COLO829 (cell line): ENCODE measurements around the gene PTGFRN.
"Not testable (repeated sequence)": the region's sequence is repeated elsewhere in the genome, so short reads cannot be mapped to it uniquely, and the experiment has no call there.

Source experiments
- DNase-seq: peaks from one replicate; pipeline ENCODE4 v3.0.0; 2012; ENCODE audit warnings: low spot score

PTGFRN gene

DNA sequence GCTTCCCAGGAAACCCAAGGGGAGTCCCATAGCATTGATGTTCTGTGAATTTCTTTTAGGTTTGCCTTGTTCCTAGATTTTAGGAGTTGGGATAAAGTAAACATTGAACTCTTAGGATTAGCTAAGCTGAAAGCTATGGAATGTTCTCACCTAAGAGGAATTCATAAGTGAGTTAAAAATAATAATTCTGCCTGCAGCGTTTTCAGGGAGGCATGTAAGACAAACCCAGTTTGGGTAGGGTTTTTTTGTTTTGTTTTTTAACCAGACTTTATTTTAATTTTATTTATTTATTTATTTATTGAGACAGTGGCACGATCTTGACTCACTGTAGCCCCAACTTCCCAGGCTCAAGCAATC, 62.9 kb downstream of the PTGFRN start:
- no peak for DNase-seq

DNA sequence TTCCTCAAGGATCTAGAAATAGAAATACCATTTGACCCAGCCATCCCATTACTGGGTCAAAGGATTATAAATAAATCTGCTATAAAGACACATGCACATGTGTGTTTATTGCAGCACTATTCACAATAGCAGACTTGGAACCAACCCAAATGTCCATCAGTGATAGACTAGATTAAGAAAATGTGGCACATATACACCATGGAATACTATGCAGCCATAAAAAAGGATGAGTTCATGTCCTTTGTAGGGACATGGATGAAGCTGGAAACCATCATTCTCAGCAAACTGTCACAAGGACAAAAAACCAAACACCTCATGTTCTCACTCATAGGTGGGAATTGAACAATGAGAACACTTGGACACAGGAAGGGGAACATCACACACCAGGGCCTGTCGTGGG, 70.6 kb downstream of the PTGFRN start:
- not testable (repeated sequence) for DNase-seq

DNA sequence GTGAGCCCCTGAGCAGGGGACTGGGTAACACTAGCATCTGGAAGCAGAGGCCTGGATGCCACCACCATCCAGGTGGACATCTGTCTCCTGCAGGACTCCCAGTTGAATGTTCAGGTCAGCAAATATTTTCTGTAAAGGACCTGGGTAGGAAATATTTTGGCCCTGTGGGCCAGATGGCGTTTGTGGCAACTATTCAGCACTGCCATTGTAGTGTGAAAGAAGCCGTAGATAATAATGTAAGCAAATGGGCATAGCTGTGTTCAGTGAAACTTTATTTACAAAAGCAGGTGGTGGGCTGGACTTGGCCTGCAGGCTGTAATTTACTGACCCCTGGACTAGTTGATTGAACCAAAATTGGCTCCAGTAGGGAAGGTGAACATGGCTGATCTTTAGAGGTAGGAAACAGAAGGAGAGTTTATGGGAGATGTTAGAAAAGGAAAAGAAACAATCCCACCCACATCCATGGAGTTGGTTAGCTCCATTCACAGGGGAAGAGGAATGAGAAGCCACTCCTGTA, 71.9 kb downstream of the PTGFRN start:
- no peak for DNase-seq

DNA sequence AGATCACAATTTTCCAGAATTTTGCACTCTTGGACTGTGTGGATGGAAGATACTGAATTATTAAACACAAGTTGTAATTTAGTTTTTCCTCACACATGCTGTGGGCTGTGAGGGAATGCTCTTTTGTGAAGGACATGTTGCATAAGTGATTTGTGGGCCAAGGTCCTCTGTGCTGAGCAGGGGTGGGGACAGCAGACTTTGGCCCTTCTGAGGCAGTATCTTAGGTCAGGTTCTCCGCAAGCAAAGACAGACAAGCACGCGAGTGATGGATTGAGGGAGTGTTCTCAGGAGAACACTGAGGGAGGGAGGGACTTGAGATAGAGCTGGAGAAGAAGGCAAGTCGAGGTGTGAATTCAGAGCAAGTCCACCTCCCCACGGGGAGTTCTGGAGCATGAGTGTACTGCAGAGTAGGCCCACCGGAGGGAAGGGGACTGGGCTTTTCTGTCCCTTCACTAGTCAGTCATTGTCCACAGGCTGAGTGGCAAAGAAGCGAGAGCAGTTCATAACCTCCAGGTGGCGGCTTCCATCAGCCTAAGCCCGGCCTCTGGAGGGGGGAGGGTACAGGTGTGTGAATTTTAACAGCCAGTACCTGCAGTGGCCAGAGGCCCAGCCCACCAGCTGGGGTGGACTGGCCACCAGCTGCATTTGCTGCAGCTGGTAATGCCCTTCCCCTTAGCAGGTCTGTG, 72.7 kb downstream of the PTGFRN start:
- no peak for DNase-seq

DNA sequence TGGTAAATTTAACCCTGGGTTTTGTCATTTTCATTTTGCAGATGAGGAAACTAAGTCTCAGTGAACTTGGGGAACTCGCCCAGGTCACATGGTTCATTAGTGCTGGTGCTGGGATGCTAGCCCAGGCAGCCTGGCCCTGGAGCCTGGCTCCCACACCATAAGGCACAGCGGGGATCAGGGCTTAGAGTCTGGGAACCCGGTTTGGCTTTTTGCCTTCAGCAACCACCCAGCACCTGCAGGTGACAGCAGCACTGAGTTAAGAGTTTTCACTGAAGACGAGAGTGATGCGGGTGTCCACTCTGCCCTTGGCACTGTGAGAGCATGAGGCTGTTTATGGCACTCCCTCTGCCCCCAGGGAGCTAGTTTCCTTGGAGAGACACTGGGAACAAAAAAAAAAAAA, 73.4 kb downstream of the PTGFRN start:
- no peak for DNase-seq

DNA sequence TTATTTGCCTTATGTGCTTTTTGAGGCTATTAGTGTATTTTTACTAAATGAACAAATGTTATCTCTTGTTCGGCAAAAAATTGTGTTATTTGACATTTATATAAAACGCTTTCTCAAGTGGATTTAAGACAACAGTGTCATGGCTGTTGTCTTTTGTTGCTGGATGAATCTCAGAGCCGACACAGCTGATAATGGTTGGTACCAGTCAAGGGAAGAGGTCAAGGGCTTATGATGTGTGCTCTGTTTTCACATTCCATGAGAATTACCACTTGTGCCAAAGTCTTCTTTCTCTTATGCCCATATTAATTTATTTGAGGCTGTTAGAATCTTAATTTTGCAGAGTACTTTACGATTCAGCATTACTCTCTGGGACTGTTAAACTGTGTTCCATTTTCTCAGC, 74.0 kb downstream of the PTGFRN start:
- DNase-seq, result no peak

DNA sequence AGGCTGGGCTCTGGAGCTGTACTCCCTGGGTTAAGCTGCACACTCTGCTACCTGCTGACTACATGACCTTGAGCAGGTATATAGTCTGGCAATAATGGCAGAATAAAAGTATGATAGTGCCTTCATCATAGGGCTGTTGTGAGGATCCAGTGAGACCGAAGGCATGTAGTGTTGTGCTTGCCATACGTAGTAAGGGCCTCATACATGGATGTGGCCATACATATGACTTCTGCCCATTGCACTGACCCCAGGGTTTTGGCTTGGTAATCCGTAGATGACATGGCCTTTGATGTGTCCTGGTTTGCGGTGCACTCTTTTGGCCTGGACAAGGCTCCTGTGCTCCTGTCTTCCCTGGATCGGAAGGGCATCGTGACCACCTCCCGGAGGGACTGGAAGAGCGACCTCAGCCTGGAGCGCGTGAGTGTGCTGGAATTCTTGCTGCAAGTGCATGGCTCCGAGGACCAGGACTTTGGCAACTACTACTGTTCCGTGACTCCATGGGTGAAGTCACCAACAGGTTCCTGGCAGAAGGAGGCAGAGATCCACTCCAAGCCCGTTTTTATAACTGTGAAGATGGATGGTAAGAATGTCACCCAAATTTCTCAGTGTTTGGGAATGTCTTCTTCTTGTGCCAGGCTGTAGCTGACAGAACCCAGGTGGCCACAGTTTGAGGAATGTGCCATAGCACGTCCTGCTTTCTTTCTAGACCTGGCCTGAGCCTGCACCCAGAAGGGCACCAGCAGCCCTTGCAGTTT, 74.9 kb downstream of the PTGFRN start:
- no peak for DNase-seq

DNA sequence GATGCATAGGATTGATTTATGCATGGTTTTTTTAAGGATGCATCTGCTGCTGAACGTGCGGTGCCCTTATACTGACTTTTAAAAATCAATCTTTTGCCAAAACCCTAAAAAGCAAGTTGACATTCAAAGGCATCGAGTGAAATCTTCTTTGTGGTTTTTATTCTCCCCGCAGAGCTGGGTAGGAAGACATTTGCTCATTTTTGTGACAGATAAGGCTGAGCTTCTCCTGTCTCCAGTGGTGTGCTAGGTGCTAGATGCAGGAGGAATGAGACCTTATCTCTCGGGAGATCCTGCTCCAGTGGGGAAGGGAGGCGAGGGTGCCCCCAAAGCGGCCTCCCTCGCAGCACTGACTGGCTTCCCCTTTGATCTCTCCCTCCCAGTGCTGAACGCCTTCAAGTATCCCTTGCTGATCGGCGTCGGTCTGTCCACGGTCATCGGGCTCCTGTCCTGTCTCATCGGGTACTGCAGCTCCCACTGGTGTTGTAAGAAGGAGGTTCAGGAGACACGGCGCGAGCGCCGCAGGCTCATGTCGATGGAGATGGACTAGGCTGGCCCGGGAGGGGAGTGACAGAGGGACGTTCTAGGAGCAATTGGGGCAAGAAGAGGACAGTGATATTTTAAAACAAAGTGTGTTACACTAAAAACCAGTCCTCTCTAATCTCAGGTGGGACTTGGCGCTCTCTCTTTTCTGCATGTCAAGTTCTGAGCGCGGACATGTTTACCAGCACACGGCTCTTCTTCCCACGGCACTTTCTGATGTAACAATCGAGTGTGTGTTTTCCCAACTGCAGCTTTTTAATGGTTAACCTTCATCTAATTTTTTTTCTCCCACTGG, 76.9 kb downstream of the PTGFRN start:
- no peak for DNase-seq

DNA sequence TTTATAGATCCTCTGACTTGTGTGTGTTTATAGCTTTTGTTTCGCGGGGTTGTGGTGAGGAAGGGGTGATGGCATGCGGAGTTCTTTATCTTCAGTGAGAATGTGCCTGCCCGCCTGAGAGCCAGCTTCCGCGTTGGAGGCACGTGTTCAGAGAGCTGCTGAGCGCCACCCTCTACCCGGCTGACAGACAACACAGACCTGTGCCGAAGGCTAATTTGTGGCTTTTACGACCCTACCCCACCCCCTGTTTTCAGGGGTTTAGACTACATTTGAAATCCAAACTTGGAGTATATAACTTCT, 77.5 kb downstream of the PTGFRN start:
- no peak for DNase-seq

DNA sequence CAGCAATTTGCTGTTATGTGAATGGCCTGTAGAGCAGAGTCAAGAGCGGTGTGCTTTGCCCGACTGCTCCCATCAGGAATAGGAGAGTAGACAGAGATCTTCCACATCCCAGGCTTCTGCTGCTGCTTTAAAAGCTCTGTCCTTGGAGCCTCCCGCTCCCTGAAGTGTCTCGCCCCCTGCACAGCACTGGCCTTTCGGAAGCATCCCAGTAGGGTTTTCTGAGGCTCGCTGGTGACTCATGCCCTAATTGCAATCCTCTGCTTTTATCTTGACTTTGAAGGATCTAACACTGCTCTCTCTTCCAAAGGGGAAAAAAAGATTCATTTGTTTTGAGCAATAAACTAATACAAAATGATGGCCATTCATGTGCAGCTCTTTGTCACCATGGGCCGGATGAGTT, 78.5 kb downstream of the PTGFRN start:
- peak; percentile 47 for DNase-seq

DNA sequence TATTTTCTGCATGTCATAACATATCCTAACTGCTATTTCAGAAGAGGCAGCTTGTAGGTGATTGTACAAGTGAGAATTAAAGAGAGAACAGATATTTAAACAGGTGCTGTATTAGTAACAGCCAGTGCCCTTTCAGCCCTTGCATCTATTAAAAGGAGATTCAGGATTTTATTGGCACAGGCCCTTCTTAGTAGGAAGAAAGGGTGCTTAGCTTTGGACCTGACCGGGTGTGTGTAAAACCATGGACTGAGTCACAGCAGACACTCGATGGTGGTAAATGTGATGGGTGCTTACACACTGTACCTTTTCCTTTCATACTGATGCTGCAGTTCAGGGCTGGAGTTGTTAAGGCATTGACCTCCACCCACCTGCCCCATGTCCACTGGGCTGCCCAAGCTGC, 79.2 kb downstream of the PTGFRN start:
- DNase-seq, result no peak

DNA sequence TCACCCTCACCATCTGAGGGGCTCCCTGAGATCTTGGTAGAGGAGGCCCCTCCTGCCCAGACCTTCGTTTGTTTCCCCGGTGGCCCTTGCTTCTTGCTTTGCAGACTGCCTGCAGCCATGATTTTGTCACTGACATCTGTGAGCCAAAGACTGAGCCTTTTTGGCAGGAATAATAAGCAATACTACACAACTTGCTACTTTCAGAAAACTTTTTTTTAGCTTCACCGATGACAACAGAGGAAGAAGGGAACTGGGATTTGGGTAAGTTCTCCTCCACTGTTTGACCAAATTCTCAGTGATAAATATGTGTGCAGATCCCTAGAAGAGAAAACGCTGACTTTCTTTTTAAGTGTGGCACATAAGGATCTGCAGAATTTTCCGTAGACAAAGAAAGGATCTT, 80.1 kb downstream of the PTGFRN start:
- no peak for DNase-seq

DNA sequence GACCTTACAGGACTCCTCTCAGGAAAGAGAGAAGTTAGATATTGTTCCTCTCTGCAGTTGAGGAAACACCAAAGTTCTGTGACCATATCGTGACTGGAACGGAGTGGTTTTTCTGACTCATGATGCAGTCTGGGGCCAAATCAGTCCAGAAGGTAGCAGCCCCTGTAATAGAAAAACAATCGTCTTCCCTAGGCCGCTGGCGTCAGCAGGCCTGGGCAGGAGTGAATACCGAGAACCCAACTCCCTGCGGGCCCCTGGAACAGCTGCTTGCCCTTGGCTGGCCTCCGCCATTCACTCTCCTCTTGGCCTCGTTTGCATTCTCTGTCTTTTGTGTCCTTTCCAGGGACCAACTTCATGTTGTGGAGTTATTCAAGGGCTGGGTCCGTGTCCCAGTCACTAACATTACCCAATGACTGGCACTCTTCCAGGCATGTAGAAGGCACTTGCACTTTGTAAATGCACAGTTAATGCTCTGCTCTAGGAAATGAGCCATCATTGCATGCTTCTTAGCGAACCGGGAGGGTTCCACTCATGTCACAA, 81.0 kb downstream of the PTGFRN start:
- DNase-seq, result no peak

DNA sequence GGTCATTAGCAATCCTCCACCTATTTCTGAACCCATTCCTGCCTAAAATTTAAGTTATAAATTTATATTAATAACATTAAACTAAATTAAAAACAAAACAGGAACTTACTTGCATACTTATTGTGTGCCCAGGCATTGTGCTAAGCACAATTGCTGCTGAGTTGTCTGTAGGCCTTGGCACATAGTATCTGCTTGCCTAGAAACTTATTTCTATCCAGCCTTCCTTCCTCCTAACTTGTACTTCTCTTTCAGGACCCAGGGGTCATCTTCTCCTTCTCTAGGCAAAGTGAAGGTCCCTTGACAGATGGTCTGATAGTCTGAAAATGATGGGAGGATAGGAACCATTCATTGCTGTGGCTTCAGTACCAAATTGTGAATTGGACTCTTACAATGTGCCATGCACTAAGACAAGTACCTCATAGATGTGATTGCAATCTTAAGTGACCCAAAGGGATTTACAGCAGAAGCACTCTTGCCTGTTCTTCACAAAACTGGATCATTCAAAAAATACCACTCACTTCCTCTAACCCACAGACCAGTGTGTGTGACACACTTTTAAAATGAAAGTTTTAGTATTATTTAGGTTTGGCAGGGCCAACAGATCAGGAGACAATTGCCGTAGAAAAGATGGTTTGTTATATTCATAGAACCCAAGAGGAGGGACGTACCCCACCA, 81.6 kb downstream of the PTGFRN start:
- DNase-seq, result no peak

DNA sequence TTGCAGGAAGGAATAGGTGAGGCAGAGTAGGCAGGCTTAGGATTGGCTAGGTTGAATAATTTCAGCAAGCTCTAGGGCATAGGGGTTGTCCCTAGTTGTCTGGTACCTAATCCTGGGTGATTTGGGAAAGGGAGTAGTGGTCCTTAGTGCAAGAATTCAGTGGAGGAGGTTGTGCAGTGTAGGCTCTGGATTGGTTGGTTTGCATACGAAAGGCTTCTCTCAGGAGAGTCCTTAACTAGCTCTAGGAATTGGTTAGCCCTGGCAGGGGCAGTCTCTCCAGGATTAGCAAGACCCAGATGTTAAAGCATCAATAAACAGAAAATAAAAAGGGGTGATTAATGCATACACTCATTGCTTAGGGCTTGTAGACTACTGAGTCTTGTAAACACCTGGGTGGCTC, 82.2 kb downstream of the PTGFRN start:
- DNase-seq, result no peak

DNA sequence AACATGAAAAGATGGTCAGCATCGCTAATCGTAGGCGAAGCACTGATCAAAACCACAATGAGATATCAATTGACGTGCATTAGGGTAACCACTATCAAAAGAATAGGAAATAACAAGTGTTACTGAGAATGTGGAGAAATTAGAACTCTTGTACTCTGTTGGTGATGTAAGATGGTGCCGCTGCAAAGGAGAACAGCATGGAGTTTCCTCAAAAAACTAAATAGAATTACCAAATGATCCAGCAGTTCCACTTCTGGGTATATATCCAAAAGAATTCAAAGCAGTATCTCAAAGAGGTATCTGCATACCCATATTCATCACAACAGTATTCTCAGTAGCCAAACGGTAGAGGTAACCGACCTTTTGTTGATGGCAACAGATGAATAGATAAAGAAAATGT, 83.6 kb downstream of the PTGFRN start:
- no peak for DNase-seq

DNA sequence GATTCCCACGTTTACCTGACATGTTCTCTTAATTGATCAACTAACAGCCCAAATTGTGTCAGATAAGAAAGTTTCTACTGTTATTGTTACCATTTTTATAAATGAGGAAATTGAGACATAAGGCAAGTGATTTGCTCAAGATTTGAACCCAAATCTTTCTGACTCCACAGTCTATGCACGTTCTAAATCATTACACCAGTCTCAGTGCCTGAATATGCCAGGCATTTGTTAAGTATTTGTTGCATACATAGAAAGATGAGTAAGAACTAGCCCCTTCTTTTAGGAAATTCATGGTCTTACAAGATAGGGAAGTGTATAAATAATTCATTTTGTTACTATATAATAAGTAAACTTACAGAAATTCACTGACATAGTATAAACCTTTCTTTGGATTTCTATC, 84.7 kb downstream of the PTGFRN start:
- DNase-seq, result no peak

DNA sequence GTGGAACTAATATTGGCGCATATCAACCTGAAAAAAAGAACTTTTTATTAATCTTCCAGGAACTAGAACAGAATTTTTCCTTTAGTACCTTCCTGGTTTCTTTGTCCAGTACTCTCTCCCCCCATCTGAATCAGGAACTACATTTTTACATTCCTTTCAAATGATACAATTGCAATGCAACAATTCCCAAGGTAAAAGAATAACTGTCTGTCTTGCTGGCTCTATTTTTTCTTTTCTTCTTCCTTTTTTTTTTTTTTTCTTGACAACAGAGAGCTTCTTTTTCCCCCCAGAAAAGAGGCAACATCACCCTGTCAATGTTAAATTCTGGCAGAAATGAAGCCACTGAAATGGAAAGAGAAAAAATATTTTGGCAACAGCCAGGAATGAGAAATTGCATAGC, 87.3 kb downstream of the PTGFRN start:
- DNase-seq, result no peak

DNA sequence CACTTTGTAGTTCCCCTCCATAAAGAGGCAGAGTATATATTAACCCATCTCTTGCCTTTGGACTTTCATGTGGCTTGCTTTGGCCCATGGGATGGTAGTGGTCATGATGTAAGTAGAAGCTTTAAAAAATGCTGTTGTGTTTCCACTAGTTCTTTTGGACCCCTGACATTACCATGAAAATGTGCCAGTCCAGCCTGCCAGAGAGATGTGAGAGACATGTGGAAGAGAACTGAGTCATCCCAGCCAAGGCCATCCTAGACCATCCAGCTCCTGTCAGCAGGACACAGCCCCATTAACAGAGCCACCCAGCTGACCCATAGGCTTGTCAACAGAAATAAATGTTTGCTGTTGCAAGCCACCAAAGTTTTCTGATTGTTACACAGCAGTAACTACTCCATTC, 87.9 kb downstream of the PTGFRN start:
- no peak for DNase-seq

DNA sequence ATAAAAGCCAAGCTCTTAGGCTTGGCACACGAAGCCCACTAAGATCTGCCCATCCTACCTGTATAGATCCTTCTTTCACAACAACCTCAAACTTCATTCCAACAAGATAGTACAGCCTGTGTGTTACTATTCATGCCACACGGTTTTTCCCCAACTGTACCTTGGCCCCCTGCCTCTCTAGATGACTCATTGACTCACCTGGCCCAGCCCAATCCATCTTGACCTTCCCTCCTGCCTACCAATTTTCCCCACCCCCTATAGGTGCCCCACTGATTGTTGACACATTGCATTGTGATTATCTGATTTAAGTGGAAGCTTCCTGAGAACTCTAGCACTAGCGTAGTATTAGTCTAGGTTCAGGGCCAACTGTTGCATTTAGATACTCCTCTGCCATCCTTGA, 89.9 kb downstream of the PTGFRN start:
- no peak for DNase-seq

DNA sequence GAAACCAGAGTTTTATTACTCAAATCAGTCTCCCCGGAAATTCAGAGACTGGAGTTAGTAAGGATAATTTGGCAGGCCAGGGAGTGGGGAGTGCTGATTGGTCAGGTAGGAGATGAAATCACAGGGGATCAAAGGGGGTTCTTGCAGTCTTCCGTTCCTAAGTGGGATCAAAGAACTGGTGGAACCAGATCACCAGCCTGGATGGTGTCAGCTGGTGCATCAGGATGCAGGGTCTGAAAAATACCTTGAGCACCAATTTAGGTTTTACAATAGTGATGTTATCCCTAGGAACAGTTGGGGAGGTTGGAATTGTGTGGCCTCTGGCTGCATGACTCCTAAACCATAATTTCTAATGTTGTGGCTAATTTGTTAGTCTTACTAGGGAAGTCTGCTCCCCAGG, 90.4 kb downstream of the PTGFRN start:
- DNase-seq, result no peak

DNA sequence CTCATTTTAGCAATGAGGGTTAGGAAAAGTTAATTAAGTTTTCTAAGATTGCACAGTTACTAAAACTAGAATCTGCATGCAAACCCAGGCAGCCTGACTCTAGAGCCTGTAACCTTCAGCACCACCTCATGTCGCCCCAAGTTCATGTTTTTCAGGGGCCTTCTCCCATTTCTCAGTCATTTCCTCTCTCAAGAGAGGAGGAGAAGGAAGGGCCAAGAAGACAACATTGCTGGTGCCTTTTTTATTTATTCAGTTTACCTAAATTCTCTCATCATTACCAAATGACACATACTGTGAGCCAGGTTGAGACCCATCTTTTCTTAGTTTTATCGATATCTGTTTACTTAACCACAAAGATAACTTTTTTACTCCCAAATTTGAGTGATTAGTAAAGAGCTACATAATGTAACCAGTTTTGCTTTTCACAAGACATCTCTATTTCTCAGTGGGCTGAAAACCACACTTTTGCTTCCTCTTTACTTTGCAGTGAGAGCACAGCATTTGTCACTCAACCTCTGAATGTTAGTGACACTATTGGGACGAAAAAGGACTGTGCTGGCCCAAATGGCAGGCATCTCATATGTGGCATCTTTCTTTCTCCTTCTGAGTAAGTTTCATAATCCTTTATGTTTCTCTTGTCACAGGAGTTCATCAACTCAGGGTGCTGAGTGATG, 91.7 kb downstream of the PTGFRN start, which contains the start of gene CD101:
Gene CD101, plus strand, starts transcription at position 507 of the 674 bp plus-strand sequence. Its CDS starts 58 bp downstream, at position 565.
- no peak for DNase-seq
